LNCAP (cell line): ENCODE data around the gene PRDM16.

Experiments used
- TF ChIP-seq, protein P1 (sequence below): fragments of 450-650 bp; IDR thresholded peaks from 2 replicates; pipeline ENCODE4 v1.5.1; 2017; ENCODE audit warnings: mild to moderate bottlenecking

PRDM16 gene

DNA sequence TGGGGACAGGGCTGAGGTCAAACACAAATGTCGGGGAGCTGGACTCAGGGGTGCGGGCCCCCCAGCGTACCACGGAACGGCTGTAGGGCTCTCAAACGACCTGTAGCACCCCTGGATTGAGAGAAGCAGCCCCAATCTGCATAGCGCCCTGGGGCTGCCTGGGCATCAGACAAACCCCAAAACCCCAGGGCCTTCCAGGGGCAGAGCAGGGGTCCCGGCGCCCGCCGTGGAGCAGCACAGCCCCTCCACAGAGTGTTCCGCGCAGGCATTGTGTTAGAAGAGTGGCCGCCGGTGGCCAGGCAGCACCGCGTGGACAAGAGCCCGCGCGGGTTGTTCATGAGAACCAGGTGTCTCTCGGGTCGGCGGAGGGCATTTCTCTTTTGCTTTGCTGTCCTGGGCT lies 321.3 kb downstream of the PRDM16 start:
- TF ChIP-seq, protein P1, sequence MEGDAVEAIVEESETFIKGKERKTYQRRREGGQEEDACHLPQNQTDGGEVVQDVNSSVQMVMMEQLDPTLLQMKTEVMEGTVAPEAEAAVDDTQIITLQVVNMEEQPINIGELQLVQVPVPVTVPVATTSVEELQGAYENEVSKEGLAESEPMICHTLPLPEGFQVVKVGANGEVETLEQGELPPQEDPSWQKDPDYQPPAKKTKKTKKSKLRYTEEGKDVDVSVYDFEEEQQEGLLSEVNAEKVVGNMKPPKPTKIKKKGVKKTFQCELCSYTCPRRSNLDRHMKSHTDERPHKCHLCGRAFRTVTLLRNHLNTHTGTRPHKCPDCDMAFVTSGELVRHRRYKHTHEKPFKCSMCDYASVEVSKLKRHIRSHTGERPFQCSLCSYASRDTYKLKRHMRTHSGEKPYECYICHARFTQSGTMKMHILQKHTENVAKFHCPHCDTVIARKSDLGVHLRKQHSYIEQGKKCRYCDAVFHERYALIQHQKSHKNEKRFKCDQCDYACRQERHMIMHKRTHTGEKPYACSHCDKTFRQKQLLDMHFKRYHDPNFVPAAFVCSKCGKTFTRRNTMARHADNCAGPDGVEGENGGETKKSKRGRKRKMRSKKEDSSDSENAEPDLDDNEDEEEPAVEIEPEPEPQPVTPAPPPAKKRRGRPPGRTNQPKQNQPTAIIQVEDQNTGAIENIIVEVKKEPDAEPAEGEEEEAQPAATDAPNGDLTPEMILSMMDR, result no peak

DNA sequence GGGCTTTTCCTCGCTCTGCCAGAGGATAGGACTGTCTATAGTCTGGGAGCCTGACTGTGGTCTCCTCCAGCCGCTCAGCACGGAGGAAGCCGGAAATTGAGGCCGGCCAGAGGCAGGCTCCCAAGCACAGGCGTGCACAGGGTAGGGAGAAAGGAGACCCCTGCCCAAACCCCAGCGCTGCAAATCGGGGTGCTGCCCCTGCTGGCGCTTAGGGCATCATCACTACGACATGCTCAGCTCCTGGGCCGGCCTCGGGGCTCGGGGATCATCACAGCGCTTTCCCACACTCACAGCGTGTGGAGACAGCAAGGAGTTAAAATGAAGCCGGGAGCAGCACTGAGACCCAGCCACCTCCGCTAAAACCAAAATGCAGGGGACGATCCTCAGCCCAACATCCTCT lies 322.7 kb downstream of the PRDM16 start:
- TF ChIP-seq, protein P1, result no peak

DNA sequence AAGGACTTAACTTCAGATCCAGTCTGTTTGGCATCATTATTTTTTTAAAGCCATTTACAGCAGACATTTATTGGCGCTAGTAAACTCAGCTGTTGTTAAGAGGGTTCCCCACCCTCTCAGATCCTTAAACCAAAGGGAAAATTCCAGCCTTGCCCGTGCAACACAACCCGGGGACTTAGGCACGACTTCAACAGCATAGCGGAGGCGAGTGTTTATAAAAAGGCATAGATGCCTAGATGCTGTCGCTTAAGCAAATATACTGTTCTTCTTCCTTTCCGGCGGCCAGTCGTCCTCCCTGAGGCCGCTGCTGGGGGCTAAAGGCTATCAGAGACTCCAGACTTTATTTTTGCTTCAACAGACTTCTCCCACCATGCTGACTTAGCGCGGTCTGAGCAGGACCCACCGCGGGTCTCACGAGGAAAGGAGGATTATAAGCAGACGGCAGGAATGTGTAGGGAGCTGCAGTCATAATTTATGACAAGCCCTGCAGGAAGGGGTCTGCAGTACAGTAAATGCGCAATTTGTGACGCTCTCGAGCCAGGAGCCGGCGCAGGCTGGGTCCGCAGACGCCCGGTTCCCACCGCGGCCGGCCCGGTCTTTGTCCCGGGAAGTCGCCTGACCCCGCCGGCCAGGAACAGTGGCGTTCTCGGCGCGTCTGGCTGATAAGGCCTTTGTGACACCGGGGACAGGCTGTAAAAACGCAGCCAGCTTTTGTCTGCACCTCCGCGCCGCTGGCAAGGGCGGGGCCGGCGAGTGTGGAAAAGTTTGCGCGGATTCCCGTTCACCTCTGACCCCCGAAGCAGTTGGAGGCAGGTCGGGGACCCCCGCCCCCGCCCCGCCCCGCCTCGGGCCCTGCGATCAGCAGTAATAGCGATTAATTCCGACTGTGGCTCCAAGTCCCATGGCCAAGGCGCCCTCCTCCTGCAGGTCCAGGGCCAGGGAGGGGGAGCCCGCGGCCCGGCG lies 324.3 kb downstream of the PRDM16 start:
- TF ChIP-seq, protein P1, result no peak

DNA sequence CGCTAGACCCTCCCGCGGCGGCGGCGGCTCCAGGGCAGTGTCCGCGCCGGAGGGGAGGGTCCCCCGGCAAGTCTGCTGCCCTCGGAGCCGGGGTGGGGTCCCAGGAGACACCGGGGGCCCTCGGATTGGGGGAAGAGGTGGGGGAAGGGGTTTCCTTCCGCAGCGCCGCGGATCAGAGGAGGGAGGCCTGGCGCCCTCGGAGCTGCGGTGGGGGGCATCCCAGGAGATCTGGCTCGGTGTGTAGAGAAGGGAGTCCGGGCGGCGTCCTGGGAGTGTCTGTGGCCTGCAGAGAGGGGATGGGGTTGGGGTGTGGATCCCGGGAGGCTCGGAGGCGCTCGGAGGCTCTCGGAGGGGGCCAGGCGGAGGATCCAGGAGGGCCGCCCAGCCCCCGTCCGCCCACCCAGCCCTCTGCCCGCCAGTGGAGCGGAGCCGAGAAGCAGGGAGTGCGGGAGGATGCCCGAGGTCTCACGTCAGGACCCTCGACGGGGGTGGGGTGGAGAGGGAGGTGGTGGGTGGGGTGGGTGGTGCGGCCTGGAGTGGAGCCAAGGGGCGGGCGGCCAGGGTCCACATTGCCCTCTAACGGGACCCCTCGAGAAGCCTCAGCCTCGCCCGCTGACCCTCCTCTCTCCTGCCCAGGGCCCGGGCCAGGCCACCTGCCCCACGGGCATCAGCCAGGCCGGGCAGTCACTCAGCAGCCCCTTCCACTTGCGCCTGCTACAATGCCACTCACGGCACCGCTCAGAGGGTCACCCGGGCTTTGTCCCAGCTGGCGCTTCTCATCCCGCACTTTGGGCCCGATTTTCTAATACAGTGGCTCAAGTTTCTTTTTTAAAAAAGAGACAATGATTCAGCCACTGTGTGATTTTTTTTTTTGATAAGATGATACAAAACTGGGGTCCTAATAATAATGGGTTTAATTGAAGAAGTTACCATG lies 325.3 kb downstream of the PRDM16 start:
- TF ChIP-seq, protein P1, result no peak

DNA sequence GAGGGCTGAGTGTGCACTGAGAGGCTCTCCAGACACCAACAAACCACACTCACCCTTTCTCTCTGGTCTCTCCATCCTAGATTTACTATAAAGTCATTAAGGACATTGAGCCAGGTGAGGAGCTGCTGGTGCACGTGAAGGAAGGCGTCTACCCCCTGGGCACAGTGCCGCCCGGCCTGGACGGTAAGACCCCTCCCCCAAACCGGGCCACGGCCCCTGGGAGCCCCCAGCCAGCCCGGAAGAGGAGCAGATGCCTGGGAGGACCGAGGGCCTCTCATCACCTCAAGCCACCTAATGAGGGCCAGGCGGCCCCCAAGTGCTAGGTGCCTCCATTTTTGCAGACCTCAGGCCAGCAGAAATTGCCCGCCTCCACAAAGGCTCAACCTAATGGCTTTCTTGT lies 327.4 kb downstream of the PRDM16 start:
- TF ChIP-seq, protein P1, result no peak

DNA sequence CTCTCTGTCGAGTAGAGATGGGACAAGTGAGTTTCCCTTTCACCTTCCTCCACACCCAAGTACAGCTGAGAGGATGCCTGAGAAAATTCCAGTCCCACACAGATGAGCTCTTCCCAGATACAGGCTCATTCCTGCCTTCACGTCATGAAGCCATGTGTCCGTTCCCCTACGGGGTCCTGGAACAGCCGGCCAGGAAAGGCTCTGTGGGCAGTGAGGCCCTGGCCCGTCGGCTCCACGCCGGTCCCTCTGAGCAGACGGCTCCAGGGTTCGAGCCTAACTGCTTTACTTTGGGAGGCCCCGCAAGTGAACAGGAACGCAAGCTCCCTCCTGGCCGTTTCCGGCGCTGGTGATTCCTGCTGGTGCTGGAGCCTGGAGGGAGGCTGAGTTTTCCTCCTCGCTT lies 328.3 kb downstream of the PRDM16 start:
- TF ChIP-seq, protein P1, result no peak

DNA sequence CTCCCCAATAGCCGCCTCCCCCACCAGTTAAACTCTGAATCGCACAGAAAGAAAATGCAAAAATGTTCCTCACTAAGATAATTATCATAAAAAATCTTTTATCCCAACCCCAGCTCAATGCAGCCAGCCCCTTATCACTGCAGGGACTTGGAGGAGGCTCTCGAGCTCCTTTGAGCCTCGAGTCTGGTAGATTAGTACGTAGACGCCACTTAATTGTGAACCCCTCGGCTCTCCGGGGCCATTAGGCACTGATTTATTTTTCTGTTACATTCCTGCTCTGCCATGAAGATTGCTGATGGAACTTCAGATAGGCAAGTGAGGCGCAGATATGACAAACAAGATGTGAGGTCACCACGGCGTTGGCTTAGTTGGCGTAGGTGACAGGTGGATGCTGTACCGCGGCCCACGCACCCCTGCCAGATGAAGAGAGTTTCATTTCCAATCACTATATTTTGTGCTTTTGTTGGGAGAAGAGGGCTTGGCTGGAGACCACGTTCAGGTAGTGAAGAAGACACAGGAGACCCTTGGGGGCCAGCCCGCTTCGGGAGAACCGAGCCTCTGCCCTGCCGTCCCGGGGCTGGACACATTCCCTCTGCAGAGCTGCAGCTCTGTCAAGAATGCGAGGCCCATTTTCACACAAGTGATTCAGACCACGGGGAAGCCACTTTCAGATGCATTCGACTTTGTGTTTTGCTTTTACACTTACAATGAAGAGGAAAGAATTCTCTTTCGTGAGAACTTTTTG lies 329.6 kb downstream of the PRDM16 start:
- TF ChIP-seq, protein P1, result no peak
